NB4 (cell line): ENCODE results near the gene CCDC50.

Experiments used
- POLR2A ChIP-seq: IDR thresholded peaks from 2 replicates; pipeline ENCODE4 v1.6.1; 2011; ENCODE audit warnings: mild to moderate bottlenecking; ENCODE audit not compliant: insufficient read length; ENCODE audit errors: extremely low read depth
- TF ChIP-seq, protein P1 (sequence below): IDR thresholded peaks from one replicate; pipeline ENCODE4 v1.5.1; 2012; ENCODE audit warnings: low read depth, low read length

DNA sequence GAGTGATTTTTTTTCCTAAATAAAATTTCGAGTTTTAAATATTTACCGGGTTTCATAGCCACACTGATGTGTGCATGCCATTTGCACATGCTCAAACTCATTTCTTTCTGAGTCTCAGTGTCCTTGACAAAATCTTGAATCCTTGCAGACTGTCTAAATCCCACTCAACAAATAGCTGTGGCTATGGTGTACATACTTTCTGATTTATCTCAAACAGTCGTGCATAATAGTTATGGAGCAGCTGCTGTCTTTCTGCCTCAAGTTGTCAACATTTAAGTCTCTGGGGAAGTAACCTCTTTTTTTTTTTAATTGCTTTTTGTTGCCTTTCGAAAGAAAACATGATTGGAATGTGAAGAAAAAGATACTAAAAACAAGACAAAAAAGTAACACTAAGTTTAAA lies 53.9 kb downstream of the CCDC50 start:
- no peak for TF ChIP-seq POLR2A
- TF ChIP-seq, protein P1, sequence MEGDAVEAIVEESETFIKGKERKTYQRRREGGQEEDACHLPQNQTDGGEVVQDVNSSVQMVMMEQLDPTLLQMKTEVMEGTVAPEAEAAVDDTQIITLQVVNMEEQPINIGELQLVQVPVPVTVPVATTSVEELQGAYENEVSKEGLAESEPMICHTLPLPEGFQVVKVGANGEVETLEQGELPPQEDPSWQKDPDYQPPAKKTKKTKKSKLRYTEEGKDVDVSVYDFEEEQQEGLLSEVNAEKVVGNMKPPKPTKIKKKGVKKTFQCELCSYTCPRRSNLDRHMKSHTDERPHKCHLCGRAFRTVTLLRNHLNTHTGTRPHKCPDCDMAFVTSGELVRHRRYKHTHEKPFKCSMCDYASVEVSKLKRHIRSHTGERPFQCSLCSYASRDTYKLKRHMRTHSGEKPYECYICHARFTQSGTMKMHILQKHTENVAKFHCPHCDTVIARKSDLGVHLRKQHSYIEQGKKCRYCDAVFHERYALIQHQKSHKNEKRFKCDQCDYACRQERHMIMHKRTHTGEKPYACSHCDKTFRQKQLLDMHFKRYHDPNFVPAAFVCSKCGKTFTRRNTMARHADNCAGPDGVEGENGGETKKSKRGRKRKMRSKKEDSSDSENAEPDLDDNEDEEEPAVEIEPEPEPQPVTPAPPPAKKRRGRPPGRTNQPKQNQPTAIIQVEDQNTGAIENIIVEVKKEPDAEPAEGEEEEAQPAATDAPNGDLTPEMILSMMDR, result no peak
